ENCODE results near the gene FARP2. TPM values are rescaled to one million over a fixed set of nuclear protein-coding genes. Genes with fewer than 3 reads are reported as not detected.

The FARP2 gene
- total and polyA plus RNA-seq, 2 of the 13 experiments (the other 11 are each of a cell fraction or from before 2014, with no cell fraction given) = 28.0 to 45.4 TPM

GRCh38 chr2:241355983-241356870 lies at the start of gene FARP2 (continued):
- TF ChIP-seq MAFK (conservative IDR thresholded peaks at IDR 0.05 in 1 of 2, IDR thresholded peaks at IDR 0.05 in 1 of 2; ENCODE audit: low read length in 2 of 2) (peak in 1 of 2 experiments; percentile 15; a peak in 1 of 4 replicates), ZNF746 (CRISPR knock-in tag; IDR thresholded peaks at IDR 0.05) (no peak; the same call in 1 of the 2 replicates), HDAC1 (CRISPR knock-in tag; IDR thresholded peaks at IDR 0.05) (peak; percentile 90), BATF2 (CRISPR knock-in tag; IDR thresholded peaks at IDR 0.05) (no peak), EZH2 (conservative IDR thresholded peaks at IDR 0.05; ENCODE audit: low read depth, low read length) (no peak), HMGA1 (CRISPR knock-in tag; conservative IDR thresholded peaks at IDR 0.05) (no peak), SATB2 (CRISPR knock-in tag; IDR thresholded peaks at IDR 0.05) (0 out of 2 replicates have a peak, but pooled peaks have one; percentile 20), ZNF563 (CRISPR knock-in tag; IDR thresholded peaks at IDR 0.05) (peak; percentile 98), ZNF772 (CRISPR knock-in tag; IDR thresholded peaks at IDR 0.05) (peak; percentile 81; the same call in 1 of the 2 replicates), ZNF564 (CRISPR knock-in tag; IDR thresholded peaks at IDR 0.05) (peak; percentile 57; the same call in 1 of the 2 replicates), HIVEP1 (CRISPR knock-in tag; IDR thresholded peaks at IDR 0.05) (no peak), ZNF224 (CRISPR knock-in tag; IDR thresholded peaks at IDR 0.05) (no peak), PRDM4 (CRISPR knock-in tag; IDR thresholded peaks at IDR 0.05; ENCODE audit: borderline replicate concordance) (no peak), ZZZ3 (CRISPR knock-in tag; IDR thresholded peaks at IDR 0.05; ENCODE audit: borderline replicate concordance) (no peak), ZNF503 (CRISPR knock-in tag; IDR thresholded peaks at IDR 0.05) (no peak), ZNF3 (CRISPR knock-in tag; IDR thresholded peaks at IDR 0.05) (no peak), SMC3 (IDR thresholded peaks at IDR 0.05; ENCODE audit: low read length) (no peak), ZBTB21 (CRISPR knock-in tag; IDR thresholded peaks at IDR 0.05) (no peak), CREBL2 (CRISPR knock-in tag; IDR thresholded peaks at IDR 0.05; ENCODE audit: borderline replicate concordance) (no peak), MATR3 (CRISPR knock-in tag; IDR thresholded peaks at IDR 0.05) (no peak), SIN3A (IDR thresholded peaks at IDR 0.05; ENCODE audit: borderline replicate concordance, low read depth, low read length) (no peak; the same call in 1 of the 2 replicates), FOXO1 (CRISPR knock-in tag; IDR thresholded peaks at IDR 0.05) (peak; percentile 33; the same call in 1 of the 2 replicates), SIN3B (IDR thresholded peaks at IDR 0.05; ENCODE audit: low read length) (no peak), ZFX (CRISPR knock-in tag; IDR thresholded peaks at IDR 0.05; ENCODE audit: low read depth) (peak; percentile 98), TBX2 (CRISPR knock-in tag; IDR thresholded peaks at IDR 0.05; ENCODE audit: borderline replicate concordance) (peak; percentile 57; the same call in 1 of the 2 replicates), CHD4 (IDR thresholded peaks at IDR 0.05; ENCODE audit: borderline replicate concordance, low read length) (0 out of 2 replicates have a peak, but pooled peaks have one; percentile 58)

Measured in HepG2 (cell line).